RCC 7860 (cell line): ENCODE measurements around the gene TLR3.
"Not testable (repeated sequence)": the region's sequence is repeated elsewhere in the genome, so short reads cannot be mapped to it uniquely, and the experiment has no call there.

ENCODE experiments used
- DNase-seq: peaks from one replicate; pipeline ENCODE4 v3.0.0-alpha.2; 2015; ENCODE audit warnings: low spot score
- FAIRE-seq: peaks from 2 replicates; lab custom pipeline; 2012; peaks lifted over from hg19 to GRCh38; lab: Jason Lieb, UNC

TLR3 gene

GRCh38 chr4:186068581-186069348 lies at the start of gene TLR3:
Gene TLR3 (plus strand): TSS chr4:186069156. CDS start chr4:186076620, 7,464 bp downstream.
- no peak for FAIRE-seq

GRCh38 chr4:186019269-186019668 lies 49.7 kb upstream of the TLR3 start:
- FAIRE-seq (no peak), DNase-seq (no peak)

More at GRCh38 chr4:186068581-186069348, at the start of gene TLR3:
- peak; percentile 4 for DNase-seq

- FAIRE-seq (no peak), DNase-seq (no peak)
Measured at GRCh38 chr4:186020106-186020792, 48.7 kb upstream of the TLR3 start.

GRCh38 chr4:186020793-186021407 lies 48.1 kb upstream of the TLR3 start:
- FAIRE-seq (no peak), DNase-seq (no peak)

GRCh38 chr4:186021461-186022167 lies 47.3 kb upstream of the TLR3 start:
- DNase-seq: no peak
- FAIRE-seq: no peak

GRCh38 chr4:186023975-186024374 lies 45.0 kb upstream of the TLR3 start:
- no peak for FAIRE-seq
- DNase-seq: no peak

- FAIRE-seq: no peak
- DNase-seq: no peak
Measured at GRCh38 chr4:186024637-186025407, 44.1 kb upstream of the TLR3 start.

GRCh38 chr4:186025408-186025690 lies 43.6 kb upstream of the TLR3 start:
- no peak for FAIRE-seq

GRCh38 chr4:186027405-186027804 lies 41.6 kb upstream of the TLR3 start:
- FAIRE-seq (no peak), DNase-seq (no peak)

More at GRCh38 chr4:186025408-186025690, 43.6 kb upstream of the TLR3 start:
- DNase-seq: no peak

GRCh38 chr4:186029571-186030398 lies 39.2 kb upstream of the TLR3 start:
- DNase-seq: no peak

GRCh38 chr4:186030399-186030775 lies 38.6 kb upstream of the TLR3 start:
- no peak for DNase-seq
- no peak for FAIRE-seq

More at GRCh38 chr4:186029571-186030398, 39.2 kb upstream of the TLR3 start:
- no peak for FAIRE-seq

- FAIRE-seq (no peak), DNase-seq (no peak)
Measured at GRCh38 chr4:186030795-186031194, 38.2 kb upstream of the TLR3 start.

- FAIRE-seq: no peak
- no peak for DNase-seq
Measured at GRCh38 chr4:186032259-186032658, 36.7 kb upstream of the TLR3 start.

GRCh38 chr4:186033027-186033426 lies 35.9 kb upstream of the TLR3 start:
- no peak for FAIRE-seq
- no peak for DNase-seq

- not testable (repeated sequence) for FAIRE-seq, DNase-seq
Measured at GRCh38 chr4:186034613-186035012, 34.3 kb upstream of the TLR3 start.

- no peak for DNase-seq
- no peak for FAIRE-seq
Measured at GRCh38 chr4:186036976-186037581, 31.9 kb upstream of the TLR3 start.

- FAIRE-seq (no peak), DNase-seq (peak; percentile 5)
Measured at GRCh38 chr4:186037692-186038658, 31.0 kb upstream of the TLR3 start.

GRCh38 chr4:186039697-186040096 lies 29.3 kb upstream of the TLR3 start:
- no peak for FAIRE-seq
- no peak for DNase-seq
